ENCODE data around the gene ATAT1.

Gene ATAT1

DNA sequence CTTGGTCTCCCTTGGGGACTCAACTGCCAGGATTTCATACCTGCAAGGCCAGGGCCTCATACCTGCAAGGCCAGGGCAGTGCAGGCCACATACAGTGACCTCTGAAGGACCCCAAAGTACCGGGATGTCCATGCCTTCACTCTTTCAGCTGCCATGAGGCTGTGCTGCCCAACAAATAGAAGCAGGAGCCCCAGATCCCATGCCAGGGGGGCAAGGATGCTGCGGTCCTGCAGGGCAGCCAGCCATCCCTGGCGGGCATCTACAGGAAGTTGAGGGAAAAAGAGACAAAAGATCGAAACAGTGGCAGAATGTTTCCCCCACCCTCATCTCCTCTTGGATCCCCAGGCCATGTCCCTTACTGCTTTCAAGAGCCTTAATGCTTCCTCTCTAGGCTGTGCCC lies 63.3 kb downstream of the ATAT1 start:
- TF ChIP-seq TCF12 (IDR thresholded peaks at IDR 0.05; ENCODE audit: low read depth), result no peak
- TF ChIP-seq, protein P1, sequence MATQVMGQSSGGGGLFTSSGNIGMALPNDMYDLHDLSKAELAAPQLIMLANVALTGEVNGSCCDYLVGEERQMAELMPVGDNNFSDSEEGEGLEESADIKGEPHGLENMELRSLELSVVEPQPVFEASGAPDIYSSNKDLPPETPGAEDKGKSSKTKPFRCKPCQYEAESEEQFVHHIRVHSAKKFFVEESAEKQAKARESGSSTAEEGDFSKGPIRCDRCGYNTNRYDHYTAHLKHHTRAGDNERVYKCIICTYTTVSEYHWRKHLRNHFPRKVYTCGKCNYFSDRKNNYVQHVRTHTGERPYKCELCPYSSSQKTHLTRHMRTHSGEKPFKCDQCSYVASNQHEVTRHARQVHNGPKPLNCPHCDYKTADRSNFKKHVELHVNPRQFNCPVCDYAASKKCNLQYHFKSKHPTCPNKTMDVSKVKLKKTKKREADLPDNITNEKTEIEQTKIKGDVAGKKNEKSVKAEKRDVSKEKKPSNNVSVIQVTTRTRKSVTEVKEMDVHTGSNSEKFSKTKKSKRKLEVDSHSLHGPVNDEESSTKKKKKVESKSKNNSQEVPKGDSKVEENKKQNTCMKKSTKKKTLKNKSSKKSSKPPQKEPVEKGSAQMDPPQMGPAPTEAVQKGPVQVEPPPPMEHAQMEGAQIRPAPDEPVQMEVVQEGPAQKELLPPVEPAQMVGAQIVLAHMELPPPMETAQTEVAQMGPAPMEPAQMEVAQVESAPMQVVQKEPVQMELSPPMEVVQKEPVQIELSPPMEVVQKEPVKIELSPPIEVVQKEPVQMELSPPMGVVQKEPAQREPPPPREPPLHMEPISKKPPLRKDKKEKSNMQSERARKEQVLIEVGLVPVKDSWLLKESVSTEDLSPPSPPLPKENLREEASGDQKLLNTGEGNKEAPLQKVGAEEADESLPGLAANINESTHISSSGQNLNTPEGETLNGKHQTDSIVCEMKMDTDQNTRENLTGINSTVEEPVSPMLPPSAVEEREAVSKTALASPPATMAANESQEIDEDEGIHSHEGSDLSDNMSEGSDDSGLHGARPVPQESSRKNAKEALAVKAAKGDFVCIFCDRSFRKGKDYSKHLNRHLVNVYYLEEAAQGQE (IDR thresholded peaks at IDR 0.05; ENCODE audit: low read depth), result no peak
- TF ChIP-seq FOXM1 (IDR thresholded peaks at IDR 0.05; ENCODE audit: borderline replicate concordance, low read depth), result no peak
- TF ChIP-seq TEAD4 (IDR thresholded peaks at IDR 0.05), result no peak
- no peak for TF ChIP-seq RAD21 (IDR thresholded peaks at IDR 0.05; ENCODE audit: low read depth)
- TF ChIP-seq TAF1 (IDR thresholded peaks at IDR 0.05; ENCODE audit: low read depth), result no peak
- no peak for TF ChIP-seq YY1 (IDR thresholded peaks at IDR 0.05; ENCODE audit: low read depth)

DNA sequence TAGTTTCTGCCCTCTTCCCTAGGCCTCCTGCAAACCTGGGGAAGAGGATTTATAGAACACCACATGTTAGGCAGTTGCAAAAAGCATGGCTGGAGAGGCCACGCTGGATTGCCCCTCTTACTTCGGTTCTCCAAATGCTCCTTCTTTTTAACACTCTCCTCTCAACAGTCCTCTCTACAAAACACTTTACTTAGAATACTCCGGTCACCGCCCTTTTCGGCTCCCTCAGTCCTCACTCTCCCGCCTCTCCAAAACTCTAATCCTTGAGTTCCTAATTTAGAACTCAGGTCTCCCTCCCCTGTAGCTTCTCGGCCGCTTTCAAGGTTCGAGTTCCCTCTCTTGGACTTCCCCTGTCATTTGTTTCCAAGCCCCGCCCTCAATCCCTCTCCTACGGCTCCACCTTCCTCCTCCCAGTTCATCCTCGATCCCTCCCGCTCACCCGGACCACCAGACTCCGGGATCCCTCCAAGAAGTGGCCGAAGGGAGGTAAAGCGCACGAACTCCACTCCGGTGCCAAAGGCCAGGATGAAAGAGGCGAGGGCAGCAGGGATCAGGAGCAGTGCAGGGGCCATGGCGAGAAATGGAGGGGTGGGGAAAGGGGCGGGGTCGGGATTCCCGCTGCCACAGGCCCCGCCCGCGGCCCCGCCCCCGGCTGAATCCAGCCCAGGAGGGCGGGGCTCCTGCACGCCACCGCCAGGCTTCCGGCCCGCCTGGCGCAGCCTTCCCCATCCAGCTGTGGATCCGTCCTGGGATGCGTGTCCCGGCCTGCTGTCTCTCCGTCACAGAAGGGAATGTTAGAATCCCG lies 63.9 kb downstream of the ATAT1 start, which contains the start of gene NRM:
NRM (minus strand) TSS at position 582 of the 805 bp plus-strand sequence; CDS start at position 572, 10 bp downstream.
- TF ChIP-seq CREB1 (IDR thresholded peaks at IDR 0.05; ENCODE audit: low read depth) (no peak), EGR1 (IDR thresholded peaks at IDR 0.05) (no peak), FOXM1 (IDR thresholded peaks at IDR 0.05; ENCODE audit: borderline replicate concordance, low read depth) (no peak), TEAD4 (IDR thresholded peaks at IDR 0.05) (no peak), YY1 (IDR thresholded peaks at IDR 0.05; ENCODE audit: low read depth) (0 out of 2 replicates have a peak, but pooled peaks have one; percentile 35), TAF1 (IDR thresholded peaks at IDR 0.05; ENCODE audit: low read depth) (0 out of 2 replicates have a peak, but pooled peaks have one; percentile 30), NFIC (IDR thresholded peaks at IDR 0.05) (no peak), ZBTB7A (IDR thresholded peaks at IDR 0.05; ENCODE audit: low read depth) (no peak), CEBPB (IDR thresholded peaks at IDR 0.05) (no peak), EP300 (IDR thresholded peaks at IDR 0.05; ENCODE audit: borderline replicate concordance) (no peak), TCF12 (IDR thresholded peaks at IDR 0.05; ENCODE audit: low read depth) (no peak), RAD21 (IDR thresholded peaks at IDR 0.05; ENCODE audit: low read depth) (no peak)
- TF ChIP-seq, protein P2, sequence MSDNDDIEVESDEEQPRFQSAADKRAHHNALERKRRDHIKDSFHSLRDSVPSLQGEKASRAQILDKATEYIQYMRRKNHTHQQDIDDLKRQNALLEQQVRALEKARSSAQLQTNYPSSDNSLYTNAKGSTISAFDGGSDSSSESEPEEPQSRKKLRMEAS (IDR thresholded peaks at IDR 0.05), result peak; percentile 29; the same call in 1 of the 2 replicates
- TF ChIP-seq, protein P3, sequence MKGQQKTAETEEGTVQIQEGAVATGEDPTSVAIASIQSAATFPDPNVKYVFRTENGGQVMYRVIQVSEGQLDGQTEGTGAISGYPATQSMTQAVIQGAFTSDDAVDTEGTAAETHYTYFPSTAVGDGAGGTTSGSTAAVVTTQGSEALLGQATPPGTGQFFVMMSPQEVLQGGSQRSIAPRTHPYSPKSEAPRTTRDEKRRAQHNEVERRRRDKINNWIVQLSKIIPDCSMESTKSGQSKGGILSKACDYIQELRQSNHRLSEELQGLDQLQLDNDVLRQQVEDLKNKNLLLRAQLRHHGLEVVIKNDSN (IDR thresholded peaks at IDR 0.05), result no peak
- TF ChIP-seq, protein P1 (IDR thresholded peaks at IDR 0.05; ENCODE audit: low read depth), result no peak

DNA sequence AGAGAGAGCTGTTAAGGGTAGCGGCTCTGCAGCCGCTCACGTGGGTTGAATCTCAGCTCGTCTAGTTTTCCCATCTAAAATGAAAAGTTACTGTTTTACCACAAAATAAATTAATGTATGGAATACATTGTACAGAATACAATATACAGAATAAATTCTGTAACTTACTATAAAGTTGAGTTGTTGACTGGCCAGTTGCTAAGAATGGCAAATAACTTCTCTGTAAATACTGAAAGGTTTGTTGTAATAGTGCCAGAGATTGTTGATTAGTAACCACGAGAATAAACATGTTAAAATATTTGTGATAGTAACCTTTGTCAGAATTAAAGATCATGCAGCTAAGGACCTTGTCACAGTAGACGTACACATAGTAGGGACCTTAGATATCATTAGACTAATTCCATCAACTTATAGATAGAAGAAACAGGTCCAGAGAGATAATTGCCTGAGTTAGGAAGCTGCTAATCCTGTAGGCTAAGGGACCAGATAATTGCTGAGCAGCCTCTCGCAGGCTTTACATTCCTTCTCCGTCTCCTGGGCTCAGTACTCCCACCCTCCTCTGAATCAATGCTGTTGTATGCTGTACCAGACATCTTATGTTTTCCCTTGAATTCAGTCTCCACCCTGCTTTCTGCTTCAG lies 64.7 kb downstream of the ATAT1 start:
- TF ChIP-seq TCF12 (IDR thresholded peaks at IDR 0.05; ENCODE audit: low read depth) (no peak), CREB1 (IDR thresholded peaks at IDR 0.05; ENCODE audit: low read depth) (no peak), YY1 (IDR thresholded peaks at IDR 0.05; ENCODE audit: low read depth) (no peak), EP300 (IDR thresholded peaks at IDR 0.05; ENCODE audit: borderline replicate concordance) (no peak), FOXM1 (IDR thresholded peaks at IDR 0.05; ENCODE audit: borderline replicate concordance, low read depth) (no peak), NFIC (IDR thresholded peaks at IDR 0.05) (no peak)
- TF ChIP-seq, protein P3 (IDR thresholded peaks at IDR 0.05), result no peak
- TF ChIP-seq, protein P2 (IDR thresholded peaks at IDR 0.05), result no peak
